NAMALWA (cell line): ENCODE measurements around the gene ELMO1.

Experiments
- DNase-seq: peaks from one replicate; pipeline ENCODE4 v3.0.0-alpha.2; 2015; ENCODE audit warnings: low spot score

ELMO1 gene

DNA sequence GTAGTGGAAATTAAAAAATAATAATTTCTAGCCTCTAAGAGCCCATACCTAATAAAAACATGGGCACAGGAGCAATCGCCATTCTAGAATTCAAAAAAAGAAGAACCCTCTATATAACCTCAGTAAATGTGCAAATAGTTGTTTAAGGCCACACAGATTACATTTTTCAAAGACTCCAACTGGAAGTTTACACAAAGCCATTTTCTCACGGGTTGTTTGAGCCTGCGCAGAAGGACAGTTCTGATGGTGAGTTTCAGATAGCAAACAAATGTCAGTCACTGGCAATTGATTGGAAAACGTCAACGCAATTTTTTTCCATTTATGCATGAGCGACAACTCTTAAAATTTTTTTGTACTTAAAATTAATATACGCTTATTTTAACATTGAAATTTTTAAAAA, 23.0 kb upstream of the ELMO1 start:
- no peak for DNase-seq

DNA sequence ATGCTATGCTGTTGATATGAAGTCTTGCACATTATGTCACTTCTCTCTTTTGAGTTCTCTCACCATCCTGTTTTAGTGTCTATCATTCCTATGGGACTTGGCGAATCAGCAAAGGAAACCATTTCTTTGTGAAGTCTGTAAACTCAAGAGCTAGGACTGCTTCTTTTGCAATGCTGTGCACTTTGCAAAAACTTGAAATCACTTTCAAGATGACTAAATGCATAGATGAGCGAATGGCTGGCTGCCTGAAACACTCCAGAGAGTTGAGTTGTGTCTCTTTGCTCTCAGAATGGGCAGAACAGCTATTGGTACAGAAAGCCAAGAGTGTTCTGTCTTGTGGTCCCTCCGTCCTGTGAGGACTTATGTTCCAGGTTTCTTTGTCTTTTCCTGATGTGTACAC, 18.3 kb upstream of the ELMO1 start:
- no peak for DNase-seq

DNA sequence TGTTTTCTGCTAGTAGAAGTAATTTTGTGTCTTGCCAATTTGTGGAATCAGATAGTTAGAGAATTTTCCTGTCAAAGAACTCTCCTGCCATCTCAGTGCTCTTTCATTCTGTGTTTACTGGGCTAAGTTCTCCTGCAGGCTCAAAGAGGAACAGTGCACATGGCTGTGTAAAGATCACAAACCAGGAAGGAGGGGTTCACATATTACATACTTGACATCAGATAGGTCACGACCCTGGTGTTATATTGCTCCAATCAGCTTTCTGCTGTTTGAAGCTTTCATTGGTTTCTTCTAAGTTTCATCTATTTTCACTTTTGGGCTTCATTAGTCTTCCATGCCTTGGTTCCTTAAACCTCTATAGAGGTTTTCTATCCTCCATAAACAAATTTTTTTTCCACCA, 13.5 kb upstream of the ELMO1 start:
- DNase-seq: no peak

DNA sequence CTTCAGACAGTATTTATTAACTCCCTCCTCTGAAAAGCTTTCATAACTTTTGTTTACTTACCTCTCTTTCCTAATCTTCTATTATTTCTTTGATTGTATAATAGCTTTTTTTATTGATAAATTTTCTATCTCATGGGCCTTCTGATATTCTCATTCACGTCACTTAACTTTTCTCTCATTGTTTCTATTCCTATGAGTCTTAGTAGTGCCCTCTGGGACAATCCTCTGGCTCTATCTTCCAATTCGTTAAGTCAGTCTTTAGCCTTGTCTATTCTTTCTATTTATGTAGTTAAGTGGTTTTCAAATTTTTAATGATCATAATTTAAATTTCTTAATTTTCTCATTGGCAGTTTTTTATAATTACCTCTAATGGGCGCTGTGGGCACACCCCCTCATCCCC, 6.4 kb upstream of the ELMO1 start:
- no peak for DNase-seq

DNA sequence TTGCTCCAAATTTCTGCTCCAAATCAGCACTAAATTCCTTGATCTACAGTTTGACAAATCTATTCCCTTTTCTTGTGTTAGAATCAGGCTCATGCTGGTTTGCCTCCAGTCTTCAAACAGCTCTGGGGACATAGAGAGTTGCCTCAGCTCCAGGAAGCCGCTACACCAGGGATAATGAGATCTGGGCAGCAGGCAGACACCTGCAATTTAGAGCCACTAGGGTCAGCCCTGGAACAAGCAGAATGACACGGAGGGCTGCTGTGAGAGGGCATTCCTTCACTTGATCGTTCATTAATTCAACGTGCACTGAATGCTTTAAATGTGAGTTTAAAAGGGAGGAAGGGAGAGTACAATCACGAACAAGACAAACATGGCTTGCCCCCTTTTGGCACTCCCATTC, 3.7 kb upstream of the ELMO1 start:
- no peak for DNase-seq

DNA sequence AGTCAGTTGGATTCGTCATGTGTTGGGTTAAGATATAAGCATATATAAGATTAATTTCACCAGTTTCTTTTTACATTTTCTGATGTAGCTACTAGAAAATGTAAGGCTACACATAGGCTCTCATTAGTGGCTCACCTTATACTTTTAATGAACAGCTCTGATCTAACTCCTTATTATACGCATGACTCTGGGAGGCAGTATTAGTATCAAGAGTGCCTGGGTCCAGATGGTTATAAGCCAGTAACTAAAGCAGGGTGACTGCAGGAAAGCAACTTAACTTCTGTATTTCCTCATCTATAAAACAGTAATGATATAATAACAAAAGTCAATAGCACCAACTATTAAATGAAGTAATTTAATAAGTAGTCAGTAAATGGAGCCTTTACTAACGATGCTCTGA, 1.4 kb upstream of the ELMO1 start:
- peak; percentile 15 for DNase-seq

DNA sequence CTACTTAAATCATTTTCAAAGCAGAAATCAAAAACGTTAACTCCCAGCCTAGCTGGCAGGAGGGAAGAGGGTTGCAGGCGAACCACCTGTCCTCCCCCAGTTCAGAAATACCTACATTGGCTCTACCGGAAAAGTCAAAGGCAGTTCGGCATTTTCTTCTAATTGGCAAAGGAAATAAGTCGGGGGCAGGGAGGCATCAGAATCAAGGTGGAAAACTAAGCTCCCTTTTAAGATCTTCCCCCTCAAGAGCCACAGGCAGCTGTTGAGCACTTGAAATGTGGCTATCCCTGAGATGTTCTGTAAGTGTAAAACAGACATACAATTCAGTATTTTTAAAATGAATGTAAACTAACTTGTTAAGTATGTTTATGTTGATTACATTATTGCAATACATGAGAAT, 957 bp upstream of the ELMO1 start:
- DNase-seq: no peak

DNA sequence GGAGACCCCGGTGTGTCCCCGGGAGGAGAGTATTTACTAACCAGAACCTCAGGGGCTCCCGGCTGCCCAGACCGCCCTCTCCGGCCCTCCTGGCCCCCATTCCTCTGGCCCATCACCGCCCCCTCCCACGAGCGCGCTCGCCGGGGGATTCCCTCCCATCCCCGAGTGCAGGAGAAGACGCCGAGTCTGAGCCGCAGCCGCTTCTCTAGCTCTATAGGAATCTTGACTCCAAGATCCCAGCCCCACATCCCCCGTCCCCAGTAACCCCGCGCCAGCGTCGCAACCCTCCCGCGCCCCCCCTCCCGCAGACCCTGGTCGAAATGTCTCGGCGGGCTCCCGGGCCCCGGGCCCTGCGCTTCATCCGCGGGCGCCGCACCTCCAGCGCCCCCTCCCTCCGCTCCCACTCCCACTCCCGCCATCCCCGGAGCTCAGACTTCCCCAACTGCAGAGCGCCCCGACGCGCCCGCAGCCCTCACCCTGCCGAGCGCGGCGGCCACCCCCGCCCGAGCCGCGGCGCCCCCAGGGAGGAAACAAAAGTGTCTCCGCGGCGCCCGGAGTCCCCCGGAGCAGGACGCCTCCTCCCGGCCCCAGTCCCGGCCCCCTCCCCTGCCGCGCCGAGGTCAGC, 541 bp downstream of the ELMO1 start:
- no peak for DNase-seq

DNA sequence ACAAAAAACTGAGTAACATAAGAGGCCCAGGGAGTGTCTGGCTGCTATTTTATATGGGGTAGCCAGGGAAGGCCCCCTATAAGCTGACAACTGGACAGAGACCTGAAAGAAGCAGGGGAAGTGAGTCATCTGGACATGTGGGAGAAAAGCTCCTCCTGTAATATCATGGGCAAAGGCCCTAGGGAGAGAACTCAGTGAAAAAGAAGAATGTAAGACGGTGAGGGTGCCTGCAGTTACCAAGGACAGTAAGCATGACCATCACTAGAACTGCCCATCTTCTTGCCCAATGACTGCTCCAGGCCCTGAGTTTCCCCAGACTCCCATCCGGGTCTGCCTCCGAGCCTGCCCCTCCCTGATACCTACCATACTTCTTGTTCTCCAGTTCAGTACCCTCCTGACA, 2.3 kb downstream of the ELMO1 start:
- no peak for DNase-seq

DNA sequence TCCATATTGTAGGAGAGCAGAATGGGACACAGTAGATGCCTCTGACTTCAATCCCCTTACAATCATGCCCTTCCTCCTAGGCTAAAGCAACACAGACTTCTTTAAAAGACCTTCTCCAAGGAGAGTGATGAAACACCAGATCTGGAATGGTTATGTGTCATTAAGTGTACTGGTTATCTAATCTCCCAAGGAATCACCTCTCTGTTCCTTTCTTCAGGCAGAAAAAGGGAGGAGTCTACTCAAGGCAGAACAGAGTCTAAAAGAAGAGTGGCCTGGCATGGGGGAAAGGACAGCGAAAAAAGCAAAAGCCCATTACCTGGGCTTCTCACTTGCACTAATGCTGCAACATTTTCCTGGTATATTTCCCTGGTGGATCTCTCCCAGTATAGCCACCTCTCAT, 2.9 kb downstream of the ELMO1 start:
- no peak for DNase-seq

DNA sequence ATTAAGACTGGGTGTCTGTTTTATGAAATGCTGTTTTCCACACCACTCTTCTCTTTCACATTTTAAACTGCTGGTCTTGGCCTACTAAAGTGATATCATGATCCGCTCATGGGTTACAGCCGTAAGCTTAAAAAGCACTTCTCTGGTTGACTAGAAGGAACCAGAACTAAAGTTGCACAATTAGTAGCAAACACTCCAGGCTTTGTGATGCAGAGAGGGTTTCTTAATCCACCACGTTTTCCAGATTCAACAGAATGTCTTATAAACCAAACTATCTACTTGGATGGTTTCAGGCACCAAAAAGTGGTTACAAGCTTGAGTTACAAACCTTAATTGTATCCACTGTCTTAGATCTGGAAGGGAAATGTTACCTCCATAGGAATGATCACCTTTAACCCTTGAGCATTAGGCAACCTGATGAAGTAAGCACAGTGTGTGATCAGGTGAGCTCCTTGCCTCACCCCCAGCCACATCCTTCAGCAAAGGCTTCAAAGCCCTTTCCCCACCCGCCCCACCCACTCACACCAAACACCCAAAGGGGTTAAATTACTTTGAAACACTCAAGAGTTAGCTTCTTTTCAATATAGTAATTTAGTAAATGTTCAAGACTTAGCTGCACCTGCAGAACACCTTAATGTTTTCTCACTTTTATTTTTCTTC, 3.5 kb downstream of the ELMO1 start:
- DNase-seq: no peak

DNA sequence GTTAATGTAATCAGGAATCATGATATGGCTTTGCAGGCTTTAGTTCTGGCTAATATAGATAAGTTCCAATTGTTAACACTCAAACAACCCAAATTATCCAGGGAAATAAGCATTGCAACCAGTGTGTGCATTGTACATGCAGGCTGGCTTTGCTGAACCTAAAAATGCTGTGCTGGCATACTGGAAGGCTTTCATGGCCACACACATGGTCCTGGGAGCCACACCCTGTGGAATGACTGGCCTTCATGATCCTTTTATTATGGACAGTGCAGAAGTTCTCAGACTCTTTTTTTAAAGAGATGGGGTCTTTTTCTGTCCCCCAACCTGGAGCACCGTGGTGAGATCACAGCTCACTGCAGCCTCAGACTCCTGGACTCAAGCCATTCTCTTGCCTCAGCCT, 5.0 kb downstream of the ELMO1 start:
- no peak for DNase-seq

DNA sequence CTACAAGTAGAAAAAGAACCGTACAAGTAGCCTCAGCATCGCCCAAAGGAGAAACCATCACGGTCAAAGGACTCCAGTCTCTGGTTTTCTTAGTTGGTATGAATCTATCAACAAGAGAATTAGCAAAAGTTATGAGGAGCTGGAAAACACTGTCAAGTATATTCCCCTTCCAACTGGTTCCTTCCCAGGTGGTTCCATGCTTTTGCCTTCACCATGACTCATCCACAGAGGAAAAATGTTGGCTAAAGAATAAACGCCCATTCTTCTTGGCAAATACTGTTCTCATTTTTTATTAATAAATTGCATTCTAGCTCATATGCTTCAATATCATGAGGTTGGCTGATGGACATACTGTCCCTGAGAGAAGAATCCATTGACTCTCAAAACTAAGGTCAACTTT, 6.4 kb downstream of the ELMO1 start:
- DNase-seq: no peak

DNA sequence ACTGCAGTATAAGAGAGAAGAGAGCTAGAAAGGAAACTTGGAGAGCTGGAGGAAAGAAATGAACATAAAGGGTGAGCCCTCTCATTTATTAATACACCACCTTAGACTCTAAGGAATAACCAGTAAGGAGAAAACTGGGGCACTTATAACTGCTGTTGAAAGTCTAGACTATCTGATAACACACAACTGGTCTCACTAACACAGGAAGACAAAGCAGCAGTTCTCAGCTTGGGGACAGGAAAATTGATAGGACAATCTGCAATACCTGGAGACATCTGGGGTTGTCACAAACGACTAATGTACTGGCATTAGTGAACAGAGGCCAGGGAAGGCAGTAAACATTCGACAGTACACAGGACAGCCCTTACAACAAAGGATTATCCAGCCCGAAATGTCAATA, 6.8 kb downstream of the ELMO1 start:
- no peak for DNase-seq

DNA sequence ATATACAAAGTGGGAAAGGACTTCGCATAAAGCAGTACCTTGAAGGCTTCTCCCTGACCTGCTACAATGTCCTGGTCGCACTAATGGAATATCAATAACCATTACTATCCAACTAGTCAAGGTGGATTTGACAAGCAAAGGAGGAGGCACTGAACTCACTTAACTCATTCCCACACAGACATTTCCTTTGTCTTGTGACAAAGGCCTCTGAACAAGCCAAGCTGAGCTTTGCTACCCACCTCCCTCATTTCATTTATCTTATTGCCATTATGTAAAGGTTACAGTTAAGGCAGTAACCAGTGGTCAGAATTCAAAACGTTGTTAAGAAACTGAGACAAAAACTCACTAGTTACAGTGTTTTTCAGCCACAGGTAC, 7.3 kb downstream of the ELMO1 start:
- no peak for DNase-seq

DNA sequence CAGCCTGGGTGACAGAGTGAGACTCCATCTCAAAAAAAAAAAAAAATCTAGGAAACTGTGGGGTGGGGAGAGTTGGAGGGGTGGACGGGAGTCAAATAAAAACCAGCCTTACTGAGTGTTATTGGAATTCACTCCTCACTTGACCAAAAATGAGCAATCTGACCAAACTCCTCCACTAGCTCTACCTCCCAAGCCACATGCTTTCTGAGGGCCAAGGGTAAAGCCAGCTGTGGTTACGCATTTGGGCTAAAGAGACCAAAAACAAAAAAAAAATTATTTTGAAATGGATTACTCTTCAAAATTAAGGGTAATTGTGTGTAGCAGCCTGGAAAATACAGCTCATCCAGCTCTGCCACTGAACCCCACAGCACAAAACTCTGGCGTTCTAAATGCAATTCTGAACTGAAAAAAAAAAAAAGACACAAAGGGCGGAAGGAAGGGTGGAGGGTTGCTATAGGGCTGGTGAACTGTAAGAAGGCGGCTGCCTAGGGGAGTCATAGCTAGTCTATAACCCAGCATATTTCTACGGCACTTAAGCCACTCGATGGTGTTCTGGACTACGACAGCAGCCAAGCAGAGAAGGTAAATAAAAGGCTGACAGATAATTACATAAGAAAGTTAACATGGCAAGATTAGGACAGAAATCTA, 7.8 kb downstream of the ELMO1 start:
- no peak for DNase-seq

DNA sequence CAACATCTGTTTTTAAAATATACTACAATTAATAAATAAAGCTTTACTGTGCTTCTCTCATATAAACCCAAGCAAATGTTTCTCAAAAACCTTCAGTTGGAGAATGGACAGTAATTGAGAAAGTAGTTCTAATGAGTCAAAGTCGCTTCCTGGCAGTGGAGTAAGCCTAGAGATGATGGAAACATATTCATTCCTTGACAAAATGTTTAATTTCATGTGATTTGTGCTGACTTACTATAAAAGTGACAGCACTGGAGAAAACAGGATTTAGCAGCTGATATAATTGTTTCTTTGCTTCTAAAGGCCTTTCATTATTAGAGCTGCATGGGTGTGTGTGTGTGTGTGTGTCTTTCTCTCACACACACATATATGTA, 9.0 kb downstream of the ELMO1 start:
- no peak for DNase-seq

DNA sequence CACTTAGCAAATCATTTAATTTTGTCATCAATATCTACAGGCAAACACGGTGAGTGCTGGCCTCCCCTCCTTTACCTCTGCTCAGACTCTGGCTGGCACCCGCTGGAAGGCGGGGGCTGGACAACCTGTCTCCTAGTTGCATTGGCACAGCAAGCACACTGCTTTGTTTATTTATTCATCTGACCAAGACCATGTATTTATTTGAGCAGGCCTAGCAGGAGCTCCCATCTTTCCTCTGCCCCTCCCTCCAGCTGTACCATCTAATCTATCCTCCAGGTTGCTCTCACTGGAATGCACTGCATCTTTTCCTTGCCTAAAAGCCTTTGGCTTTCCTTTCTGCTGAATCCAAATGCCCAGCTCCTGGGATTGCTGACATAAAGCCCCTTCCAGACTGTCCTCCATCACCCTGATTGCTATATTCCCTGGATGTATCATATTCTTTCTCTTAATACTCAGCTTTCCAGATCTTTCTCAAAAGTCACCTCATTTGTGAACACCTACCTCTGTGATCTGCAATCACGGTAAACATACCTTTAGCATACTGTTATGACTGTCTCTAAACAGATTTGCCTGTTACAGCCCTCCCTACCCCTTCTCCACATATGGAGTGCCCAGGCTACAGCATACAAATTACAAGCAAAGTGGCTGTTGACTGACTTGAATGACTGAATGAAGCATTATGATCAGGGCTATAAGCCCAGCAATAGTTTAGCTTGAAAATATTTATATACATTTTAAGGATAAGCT, 9.6 kb downstream of the ELMO1 start:
- no peak for DNase-seq

DNA sequence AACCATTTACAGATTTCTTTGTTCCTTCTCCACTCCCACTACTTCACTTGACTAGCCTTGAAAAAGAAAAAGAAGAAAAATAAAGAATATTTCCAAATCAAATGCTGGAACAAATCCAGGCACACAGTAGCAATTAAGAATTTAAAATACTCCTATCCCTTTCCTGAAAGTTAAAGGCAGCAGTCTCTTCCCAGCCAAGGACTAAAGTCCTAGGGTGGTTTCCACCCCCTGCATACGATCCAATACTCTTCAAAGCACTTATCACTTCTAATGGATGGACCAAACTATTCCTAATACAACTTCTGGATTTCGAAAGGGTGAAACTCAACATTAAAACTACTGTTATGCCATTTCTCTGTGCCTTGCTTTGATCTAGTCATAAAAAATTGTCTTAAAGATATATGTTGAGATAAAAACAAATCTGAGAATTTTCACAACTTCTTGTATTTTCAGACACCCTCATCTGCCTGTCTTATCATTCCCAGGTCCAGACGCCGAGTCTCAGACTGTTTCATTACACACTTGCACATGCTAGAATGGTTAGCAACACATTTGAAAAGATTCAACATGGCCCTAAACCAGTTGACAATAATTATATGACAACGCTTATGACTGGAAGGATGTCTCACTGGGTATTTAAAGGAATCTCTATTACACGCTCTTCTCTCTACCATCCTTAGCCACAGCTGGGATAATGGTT, 13.4 kb downstream of the ELMO1 start:
- DNase-seq: no peak

DNA sequence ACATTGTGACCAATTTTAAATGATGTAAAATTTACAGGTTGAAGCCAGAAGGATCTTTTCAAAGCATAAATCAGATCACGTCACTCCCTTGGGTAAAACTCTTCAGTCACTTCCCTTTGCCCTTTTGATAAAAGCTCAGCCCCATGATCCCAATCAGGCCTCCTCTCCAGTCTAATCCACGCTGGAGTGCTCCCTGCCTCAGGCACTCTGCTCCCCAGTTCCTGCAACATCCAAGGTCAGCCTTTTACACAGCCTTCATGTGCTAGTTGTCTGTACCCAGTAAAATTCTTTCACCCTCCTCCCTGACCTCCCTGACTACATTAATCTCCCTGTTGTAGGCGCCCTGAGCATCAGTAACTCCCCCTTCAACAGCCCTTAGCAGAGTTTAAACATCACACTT, 14.1 kb downstream of the ELMO1 start:
- no peak for DNase-seq

DNA sequence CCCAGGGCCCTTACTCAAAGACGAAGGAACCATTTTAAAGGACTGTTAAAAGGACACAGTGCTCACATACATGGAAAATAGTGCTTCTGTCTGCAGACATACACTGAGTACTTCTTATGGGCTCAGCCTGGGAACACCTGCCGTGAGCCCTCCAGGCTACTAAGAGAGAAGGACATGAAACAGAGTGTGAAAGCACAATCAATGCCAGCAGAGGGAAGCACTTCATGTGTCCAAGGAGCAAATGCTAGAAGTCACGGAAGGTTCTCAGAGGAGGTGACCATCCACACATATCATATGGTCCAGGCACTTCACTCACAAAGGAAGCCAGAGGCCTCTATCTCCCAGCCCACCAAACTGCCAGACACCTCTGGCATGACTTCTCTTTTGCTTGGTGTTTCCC, 15.5 kb downstream of the ELMO1 start:
- DNase-seq: no peak

DNA sequence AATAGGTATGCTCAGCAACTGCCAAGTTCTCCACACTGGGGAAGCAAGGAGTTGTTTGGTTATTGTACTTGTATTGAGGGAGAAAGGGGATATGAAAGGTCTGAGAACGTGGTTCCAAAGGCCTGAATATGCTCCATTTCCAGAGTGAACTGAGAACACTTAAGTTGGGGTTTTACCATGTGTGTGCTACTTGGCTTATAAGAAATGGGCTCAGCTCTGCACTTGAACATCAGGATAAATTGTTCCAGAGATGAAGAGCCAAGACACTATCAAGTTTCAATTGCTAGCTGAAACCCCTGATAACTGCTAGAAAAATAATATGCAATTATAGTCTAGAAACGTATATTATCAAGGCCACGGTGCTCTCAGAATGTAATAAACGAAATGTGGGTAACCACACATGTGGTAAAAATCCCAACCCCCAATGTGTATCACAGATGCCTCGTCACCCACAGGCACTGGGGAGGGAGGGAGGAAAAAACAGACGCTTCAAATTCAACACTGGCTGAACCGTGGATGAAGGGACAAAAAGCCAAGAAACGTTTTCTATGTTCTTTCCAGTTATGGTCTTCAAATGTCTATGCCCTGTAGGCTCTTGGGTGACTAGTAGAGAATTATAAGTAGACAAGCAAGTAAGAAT, 16.3 kb downstream of the ELMO1 start:
- no peak for DNase-seq
